NT2/D1 (cell line): ENCODE measurements around the gene CIC.

Experiments used
- SUZ12 ChIP-seq: IDR thresholded peaks from 2 replicates; pipeline ENCODE4 v1.6.1; 2011; ENCODE audit not compliant: insufficient read length, insufficient read depth; ENCODE audit errors: extremely low read depth
- YY1 ChIP-seq: IDR thresholded peaks from 2 replicates; pipeline ENCODE4 v1.6.1; 2011; ENCODE audit not compliant: insufficient read length, insufficient read depth
- ZNF274 ChIP-seq: IDR thresholded peaks from 2 replicates; pipeline ENCODE4 v1.6.1; 2011; ENCODE audit warnings: mild to moderate bottlenecking, low read depth, low read length

- TF ChIP-seq YY1 (no peak), ZNF274 (no peak), SUZ12 (no peak)
Measured at GRCh38 chr19:42230571-42230970, 38.5 kb upstream of the CIC start.
